HG03342 (cell line): Measurements from ENCODE around the gene MICALL2.

Experiments used
- ATAC-seq: cut with Tn5 transposase; IDR thresholded peaks from one replicate; pipeline ENCODE4 v1.9.1; 2021; ENCODE audit warnings: mild to moderate bottlenecking, moderate library complexity; ENCODE audit not compliant: unreplicated experiment

The MICALL2 gene

GRCh38 chr7:1434891-1435670, 24.2 kb downstream of the MICALL2 start:
- ATAC-seq: no peak

GRCh38 chr7:1434165-1434718, 25.0 kb downstream of the MICALL2 start:
- ATAC-seq: no peak

DNA sequence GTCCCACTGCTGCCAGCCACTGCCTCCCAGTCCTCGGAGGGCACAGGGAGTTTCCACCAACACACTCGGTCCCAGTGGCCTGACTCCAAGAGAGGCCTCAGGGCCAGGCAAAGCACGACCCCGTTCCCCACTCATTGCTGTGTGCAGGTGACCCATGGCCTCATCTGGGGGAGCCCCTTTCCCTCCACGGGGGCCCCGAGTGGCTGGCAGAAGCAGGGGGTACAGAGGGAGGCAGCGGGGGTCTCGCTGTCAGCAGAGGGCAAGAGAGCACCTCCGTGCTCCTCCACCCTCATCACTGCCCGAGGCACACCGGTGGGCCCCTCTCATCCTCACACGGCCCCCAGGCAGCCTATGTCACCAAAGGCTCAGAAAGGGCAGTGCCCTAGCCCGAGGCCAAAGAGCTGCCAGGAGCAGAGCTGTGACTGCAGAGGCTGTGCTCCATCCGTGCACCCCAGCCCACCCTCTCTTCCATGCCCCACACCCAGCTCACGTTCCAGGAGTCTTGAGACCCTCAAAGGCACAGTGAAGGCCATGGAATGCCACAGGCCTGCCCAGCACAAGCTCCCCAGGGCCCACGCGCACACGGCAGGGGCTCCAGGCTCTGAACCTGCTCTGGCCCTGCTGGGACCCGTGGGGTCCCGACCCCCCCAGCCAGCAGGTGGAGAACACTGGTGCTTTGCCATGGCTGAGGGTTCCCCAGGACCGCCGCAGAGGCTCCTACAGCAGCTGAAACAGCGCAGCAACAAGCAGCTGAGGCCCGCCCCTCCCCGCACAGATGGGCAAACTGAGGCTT, 25.9 kb downstream of the MICALL2 start:
- no peak for ATAC-seq

GRCh38 chr7:1432411-1433082, 26.7 kb downstream of the MICALL2 start:
- ATAC-seq: no peak

DNA sequence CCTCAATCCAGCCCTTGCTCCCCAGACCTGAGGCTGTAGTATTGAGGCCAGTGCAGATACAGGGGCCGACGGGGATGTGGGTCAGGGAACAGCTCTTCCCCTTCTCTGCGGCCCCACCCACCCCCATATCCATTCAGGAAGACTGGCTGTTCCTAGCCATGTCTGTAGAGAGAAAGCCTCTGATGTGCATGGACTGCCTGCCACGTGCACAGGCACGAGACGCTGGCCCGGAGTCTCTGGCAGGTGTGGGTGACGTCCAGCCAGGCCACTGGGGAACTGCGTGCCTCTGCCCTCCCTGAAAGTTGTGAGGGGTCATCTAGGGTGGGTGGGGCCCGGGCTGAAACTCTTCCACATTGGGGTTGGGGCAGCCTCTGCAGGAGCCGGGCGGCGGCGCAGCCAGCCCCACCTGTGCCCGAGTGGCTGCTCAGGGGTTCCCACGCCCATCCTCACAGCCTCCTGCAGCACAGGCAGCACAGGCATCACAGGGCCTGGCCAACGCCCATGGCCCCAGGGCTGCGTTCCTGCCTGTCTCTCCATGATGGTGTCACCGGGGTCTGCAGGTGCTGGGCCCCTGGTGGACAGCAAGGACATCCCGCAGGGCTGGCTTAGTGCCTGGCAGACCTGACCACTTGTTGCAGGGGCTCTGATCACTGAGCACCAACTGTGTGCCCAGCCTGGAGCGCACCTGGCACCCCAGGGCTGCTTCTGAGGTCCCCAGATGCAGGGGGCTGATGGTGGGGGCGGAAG, 27.5 kb downstream of the MICALL2 start:
- no peak for ATAC-seq

- no peak for ATAC-seq
Observed at GRCh38 chr7:1431226-1431625, 28.0 kb downstream of the MICALL2 start.

- no peak for ATAC-seq
Observed at GRCh38 chr7:1430056-1430845, 29.0 kb downstream of the MICALL2 start.

GRCh38 chr7:1428941-1429501, 30.2 kb downstream of the MICALL2 start:
- no peak for ATAC-seq

DNA sequence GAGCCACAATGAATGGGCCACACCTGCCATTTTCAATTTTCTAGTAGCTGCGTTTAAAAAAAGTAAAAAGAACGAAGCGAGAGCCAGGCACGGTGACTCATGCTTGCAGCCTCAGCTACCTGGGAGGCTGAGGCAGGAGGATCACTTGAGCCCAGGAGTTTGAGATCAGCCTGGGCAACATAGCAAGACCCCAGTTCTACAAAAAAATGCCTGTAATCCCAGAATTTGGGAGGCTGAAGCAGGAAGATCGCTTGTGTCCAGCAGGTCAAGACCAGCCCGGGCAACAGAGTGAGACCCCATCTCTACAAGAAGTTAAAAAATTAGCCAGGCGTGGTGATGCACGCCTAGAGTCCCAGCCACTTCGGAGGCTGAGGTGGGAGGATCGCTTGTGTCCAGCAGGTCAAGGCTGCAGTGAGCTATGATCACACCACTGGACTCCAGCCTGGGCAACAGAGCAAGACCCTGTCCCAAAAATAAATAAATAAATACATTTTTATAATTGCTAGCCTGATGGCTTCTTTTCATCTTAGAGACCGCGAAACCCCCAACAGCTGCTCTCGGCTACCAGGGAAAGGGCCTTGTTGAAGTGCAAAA, 32.1 kb downstream of the MICALL2 start:
- ATAC-seq: no peak

- no peak for ATAC-seq
Observed at GRCh38 chr7:1426474-1426873, 32.8 kb downstream of the MICALL2 start.

DNA sequence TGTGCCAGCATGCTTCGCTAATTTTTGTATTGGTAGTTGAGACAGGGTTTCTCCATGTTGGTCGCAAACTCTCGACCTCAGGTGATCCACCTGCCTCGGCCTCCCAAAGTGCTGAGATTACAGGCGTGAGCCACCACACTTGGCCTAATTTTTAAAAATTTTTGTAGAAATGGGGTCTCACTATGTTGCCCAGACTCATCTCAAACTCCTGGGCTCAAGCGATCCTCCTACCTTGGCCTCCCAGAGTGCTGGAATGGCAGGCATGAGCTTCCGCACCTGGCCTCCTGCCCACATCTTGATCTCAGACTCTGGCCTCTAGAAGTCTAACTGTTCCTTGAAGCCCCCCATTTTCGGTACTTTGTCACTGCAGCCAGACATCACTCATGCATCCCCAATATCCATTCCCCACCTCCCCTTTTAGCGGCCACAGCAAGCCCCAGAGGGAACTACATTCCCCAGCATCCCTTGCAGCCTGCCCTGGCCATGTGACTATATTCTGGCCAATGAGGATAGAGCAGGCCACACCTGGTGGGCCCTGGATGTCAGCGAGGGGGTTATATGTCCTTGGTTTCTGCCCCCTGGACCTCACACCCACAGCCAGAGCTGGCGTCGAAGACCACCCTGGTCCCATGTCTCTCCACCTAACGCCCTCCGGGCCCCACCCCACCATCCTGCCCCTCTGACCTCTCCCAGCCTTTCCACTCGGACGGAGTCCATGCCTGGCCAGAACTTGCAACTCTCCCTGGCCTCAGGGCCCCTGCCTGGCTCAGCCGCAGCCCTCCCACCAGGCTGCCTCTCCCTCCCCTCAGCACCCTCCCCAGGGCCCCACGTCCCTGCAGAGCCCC, 33.8 kb downstream of the MICALL2 start:
- ATAC-seq: no peak

DNA sequence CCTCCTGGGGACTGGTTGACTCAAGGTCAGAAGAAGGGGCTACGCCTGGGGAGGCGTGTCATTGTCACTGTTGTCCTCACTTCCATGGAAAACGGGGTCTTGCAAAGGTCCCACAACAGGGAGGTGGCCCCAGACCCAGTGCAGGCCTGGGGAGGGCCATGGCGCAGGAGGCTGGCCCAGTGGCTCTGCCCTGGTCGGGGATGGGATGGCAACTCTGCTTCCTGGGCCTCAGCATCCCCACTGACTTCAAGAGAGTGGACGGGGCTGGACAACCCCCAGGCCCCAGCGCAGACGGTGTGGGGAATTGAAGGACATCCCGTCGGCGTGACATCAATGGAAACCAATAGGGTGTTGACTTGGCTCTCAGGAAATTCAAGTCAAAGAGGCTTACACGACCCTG, 35.2 kb downstream of the MICALL2 start:
- ATAC-seq: no peak

- no peak for ATAC-seq
Observed at GRCh38 chr7:1423264-1423811, 35.9 kb downstream of the MICALL2 start.

DNA sequence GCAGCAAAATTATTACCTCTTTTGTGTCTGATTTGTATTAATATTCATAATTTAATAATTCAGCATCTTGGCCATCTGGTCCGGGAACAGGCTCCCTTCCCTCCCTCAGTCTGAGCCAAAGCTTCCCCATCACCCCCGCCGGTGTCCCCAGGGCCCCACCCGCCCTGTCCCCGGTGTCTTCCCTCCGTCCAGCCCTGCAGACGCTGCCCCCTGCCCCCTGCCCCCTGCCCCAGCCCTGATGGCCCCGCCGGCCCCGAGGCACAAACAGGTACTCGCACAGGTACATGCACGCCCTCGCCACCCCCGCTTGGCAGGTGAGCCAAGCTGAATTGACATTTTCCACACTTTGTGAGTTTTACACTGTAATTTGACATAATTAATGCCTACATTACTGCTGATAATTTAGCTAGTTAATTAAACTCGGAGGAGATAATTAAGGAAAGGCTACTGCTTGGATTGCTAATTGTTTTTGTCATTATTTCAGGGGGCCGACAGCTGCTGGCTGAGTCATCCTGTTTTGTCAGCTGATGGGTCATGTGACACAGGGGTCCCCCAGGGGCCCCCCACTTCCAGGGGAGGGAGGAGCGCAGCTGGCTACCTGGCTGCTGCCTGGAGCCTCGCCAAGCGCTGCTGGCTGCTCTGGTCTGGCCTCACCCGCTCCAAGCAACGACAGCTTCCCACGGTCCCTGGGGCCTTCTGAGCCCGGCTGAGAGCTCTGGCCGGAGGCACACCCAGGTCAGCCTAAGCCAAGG, 36.6 kb downstream of the MICALL2 start:
- ATAC-seq: no peak

GRCh38 chr7:1421946-1422345, 37.3 kb downstream of the MICALL2 start:
- ATAC-seq: no peak

- no peak for ATAC-seq
Observed at GRCh38 chr7:1421020-1421790, 38.1 kb downstream of the MICALL2 start.

- no peak for ATAC-seq
Observed at GRCh38 chr7:1419688-1420087, 39.6 kb downstream of the MICALL2 start.
